GM20000 (cell line): Measurements from ENCODE around the gene CLSTN1.

Source experiments
- DNase-seq: peaks from one replicate; pipeline ENCODE4 v3.0.0; 2012; ENCODE audit warnings: low spot score
- CTCF ChIP-seq: IDR thresholded peaks from 2 replicates; pipeline ENCODE4 v1.5.1; 2012; ENCODE audit warnings: mild to moderate bottlenecking, control low read depth; ENCODE audit errors: extremely low read depth, missing control alignments

Gene CLSTN1

GRCh38 chr1:9817734-9818133, 6.0 kb downstream of the CLSTN1 start:
- no peak for DNase-seq
- TF ChIP-seq CTCF, result no peak

GRCh38 chr1:9816199-9816598, 7.6 kb downstream of the CLSTN1 start:
- no peak for TF ChIP-seq CTCF
- DNase-seq, result no peak

- no peak for TF ChIP-seq CTCF
- DNase-seq, result no peak
Observed at GRCh38 chr1:9815150-9815549, 8.6 kb downstream of the CLSTN1 start.

- TF ChIP-seq CTCF, result no peak
- no peak for DNase-seq
Observed at GRCh38 chr1:9814619-9815018, 9.1 kb downstream of the CLSTN1 start.

GRCh38 chr1:9811239-9811966, 12.4 kb downstream of the CLSTN1 start:
- no peak for TF ChIP-seq CTCF
- no peak for DNase-seq

GRCh38 chr1:9809100-9809510, 14.7 kb downstream of the CLSTN1 start:
- DNase-seq, result no peak
- TF ChIP-seq CTCF, result no peak

GRCh38 chr1:9808459-9808858, 15.3 kb downstream of the CLSTN1 start:
- no peak for TF ChIP-seq CTCF

More at GRCh38 chr1:9808459-9808858, 15.3 kb downstream of the CLSTN1 start:
- DNase-seq, result no peak
